EL (cell line): ENCODE results near the gene DNAAF2.

Experiments used
- DNase-seq: peaks from one replicate; pipeline ENCODE4 v3.0.0-alpha.2; 2016

DNAAF2 gene

DNA sequence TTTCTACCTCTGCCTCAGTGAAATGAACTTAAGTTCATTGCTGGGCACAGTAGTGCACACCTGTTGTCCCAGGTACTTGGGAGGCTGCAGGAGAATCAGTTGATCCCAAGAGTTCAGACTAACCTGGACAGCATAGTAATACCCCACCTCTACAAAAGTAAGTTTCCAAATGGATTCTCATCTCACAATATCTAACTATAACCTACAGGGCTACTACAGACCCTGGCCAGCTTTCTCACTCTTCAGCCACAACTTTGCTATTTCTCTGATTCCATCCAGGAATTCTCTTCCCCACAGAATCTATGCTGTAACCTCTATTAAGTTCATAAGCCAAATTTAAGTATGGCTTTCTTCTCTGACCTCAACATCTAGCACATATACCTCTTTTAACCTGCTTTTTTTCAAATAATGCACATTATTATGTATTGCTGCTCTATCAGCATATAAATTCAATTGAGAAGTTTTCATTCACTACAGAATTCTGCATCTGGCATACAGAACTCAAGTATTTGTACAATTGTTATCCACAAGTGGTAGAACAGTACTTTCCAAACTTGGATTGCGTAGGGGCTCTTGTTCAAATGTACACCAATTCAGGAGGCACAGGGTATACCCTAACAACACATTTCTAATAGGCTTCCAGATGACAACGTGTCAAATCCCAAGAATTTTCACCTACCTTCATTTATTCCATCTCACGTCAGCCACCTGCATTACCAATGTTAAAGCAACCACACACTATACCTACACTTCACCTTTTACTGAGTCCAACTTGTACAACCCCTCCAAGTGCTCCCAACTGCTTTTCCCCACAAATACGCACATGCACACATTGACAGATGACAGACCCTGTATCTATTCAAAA is 52.7 kb downstream of the DNAAF2 start:
- no peak for DNase-seq

DNA sequence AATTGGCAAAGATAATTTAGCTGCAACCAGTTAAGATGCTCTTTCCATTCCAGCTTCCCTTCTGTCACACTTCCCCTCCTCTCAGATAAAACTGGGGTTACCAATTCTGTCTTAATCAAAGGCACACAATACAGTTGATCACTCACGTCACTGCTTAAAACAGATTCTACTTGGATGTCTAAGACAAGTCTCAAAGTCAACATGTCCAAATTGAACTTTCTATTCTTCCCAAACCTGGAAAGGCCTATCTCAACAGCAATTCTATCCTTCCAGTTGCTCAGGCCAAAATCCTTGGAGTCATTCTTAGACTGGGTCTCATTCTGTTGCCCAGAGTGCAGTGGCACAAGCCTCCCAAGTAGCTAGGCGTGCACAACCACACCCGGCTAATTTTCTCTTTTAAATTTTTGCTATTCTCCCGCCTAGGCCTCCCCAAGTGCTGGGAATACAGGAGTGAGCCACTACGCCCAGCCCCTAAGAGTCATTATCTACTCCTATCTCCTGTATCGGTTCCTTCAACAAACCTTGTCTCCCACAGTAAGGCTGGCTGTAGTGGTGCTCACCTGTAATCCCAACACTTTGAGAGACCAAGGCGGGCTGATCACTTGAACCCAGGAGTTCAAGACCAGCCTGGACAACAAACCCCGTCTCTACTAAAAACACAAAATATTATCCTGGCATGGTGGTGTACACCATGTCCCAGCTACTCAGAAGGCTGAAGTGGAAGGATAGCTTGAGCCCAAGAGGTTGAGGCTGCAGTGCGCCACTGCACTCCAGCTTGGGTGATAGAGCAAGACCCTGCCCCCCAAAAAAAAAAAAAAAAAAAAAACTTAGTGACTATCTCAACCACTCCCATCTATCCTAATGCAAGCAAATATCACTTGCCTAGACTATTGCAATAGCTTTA is 53.6 kb downstream of the DNAAF2 start:
- no peak for DNase-seq

DNA sequence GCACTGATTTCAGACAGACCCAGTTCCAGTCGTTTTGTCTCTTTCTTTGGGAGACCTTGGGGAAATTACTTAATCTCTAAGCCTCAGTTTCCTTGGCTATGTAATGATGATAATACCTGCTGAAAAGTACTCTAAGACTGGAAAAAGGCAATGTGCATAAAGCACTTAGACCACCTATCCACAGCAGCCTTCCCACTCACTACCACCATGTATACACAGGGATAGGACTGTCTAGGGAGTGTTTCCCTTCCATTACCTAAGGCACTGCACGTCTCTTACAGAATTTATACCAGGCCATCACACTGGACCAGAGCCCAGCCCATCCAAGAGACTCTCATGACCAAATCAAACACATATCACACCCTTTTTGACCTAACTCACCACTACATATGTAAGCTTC is 55.2 kb downstream of the DNAAF2 start:
- DNase-seq, result no peak

DNA sequence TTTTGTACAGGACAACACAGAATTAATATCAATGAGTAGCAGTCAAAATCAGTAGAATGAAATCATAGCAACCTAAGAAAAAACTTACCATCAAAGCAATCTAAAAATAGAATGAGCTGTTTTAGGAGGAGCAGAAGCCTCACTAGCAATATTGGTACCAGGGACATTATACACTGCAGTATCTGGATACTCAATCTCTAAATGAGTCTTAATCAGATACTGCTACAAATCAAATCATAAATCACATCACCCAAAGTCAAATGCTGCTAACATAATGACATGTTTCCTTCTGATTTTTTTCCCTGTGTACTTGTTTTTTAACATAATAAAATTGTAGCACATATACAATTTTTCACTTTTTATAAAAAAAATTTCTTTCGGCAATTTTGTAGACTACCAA is 56.9 kb downstream of the DNAAF2 start:
- no peak for DNase-seq
